H1 (cell line): ENCODE data around the gene STAP2. TPM values are rescaled to one million over a fixed set of nuclear protein-coding genes. Genes with fewer than 3 reads are reported as not detected.

Source experiments
- EZH2 ChIP-seq: fragments of 200-600 bp; sonication (generic); IDR thresholded peaks from 2 replicates; pipeline ENCODE4 v1.7.1; 2012; ENCODE audit warnings: low read depth, mild to moderate bottlenecking, moderate library complexity, low read length, inconsistent platforms; ENCODE audit not compliant: severe bottlenecking
- polyA plus RNA-seq, 7 experiments: library from polyadenylated mRNA; depleted of rRNA in 3 of 7; stranded (reverse) in 5 of 7; unstranded in 2 of 7; fragments of >200 nt in 5 of 7; fragments of 200-250 nt in 2 of 7; gene quantifications; 1 replicate in 5 of 7; 2 replicates in 1 of 7; 4 replicates in 1 of 7; pipeline versions ENCODE4 v1.2.1 to v1.2.3, GENCODE V29; 2011 to 2013; ENCODE audit warnings: missing spikeins in 2 of 7, mixed read lengths in 2 of 7
- total RNA-seq: library from RNA; stranded (reverse); fragmentation: NEBNext Ultra II Directional; extraction: Animal tissue kit (Norgen Biotek cat#: 25700); gene quantifications from 2 replicates; pipeline ENCODE4 v1.2.1, GENCODE V29; 2021
- TF ChIP-seq, protein P1 (sequence below): IDR thresholded peaks from 2 replicates; pipeline ENCODE4 v1.6.1; 2012; ENCODE audit warnings: inconsistent platforms

STAP2 gene
- total and polyA plus RNA-seq, 2 of the 8 experiments (the other 6 are each of a cell fraction or from before 2014, with no cell fraction given), result 15.3 to 37.3 TPM

DNA sequence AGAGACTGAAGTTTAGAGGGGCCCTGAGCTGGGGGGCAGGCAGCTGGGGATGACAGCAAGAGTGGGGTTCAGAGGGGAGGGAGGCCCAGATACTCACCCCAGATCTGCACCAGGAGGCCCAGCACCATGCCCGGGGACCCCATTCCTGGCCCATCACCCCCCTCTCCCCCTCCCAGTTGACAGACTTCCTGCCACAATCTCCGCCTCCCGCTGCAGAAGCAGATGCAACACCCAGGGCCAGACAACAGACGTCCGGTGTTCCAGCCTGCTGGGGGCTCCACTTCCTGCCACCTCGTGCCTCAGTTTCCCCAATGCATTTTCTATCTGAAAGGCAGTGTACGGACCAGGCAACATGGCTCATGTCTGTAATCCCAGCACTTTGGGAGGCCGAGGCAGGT lies 36.4 kb downstream of the STAP2 start, which contains the start of gene TMIGD2 (continued):
- TF ChIP-seq EZH2, result no peak
- TF ChIP-seq, protein P1, sequence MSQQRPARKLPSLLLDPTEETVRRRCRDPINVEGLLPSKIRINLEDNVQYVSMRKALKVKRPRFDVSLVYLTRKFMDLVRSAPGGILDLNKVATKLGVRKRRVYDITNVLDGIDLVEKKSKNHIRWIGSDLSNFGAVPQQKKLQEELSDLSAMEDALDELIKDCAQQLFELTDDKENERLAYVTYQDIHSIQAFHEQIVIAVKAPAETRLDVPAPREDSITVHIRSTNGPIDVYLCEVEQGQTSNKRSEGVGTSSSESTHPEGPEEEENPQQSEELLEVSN, result no peak
